IPS-18c (cell line): ENCODE measurements around the gene NCK1.
"Not testable (repeated sequence)": the region's sequence is repeated elsewhere in the genome, so short reads cannot be mapped to it uniquely, and the experiment has no call there.

Experiments used
- H3K4me3 ChIP-seq: 2 replicates; pipeline ENCODE4 v1.7.0; 2013; ENCODE audit warnings: low read depth, mild to moderate bottlenecking, low read length, moderate library complexity; ENCODE audit not compliant: insufficient read depth
- H3K9me3 ChIP-seq: one replicate; pipeline ENCODE4 v1.6.1; 2013; ENCODE audit warnings: mild to moderate bottlenecking, low read length, moderate library complexity; ENCODE audit not compliant: control insufficient read depth, insufficient read depth

NCK1 gene

GRCh38 chr3:136852180-136852579 lies 9.8 kb upstream of the NCK1 start:
- no peak overlapping the region for H3K4me3 ChIP-seq
- no peaks in the 10 kb centered on the region for H3K9me3 ChIP-seq

- no peak overlapping the region for H3K4me3 ChIP-seq
- no peaks in the 10 kb centered on the region for H3K9me3 ChIP-seq
These were observed 5.3 kb upstream of the NCK1 start for GRCh38 chr3:136856665-136857064.

GRCh38 chr3:136858381-136858780 lies 3.6 kb upstream of the NCK1 start:
- Histone ChIP-seq H3K9me3 (no peaks in the 10 kb centered on the region), H3K4me3 (no peak overlapping the region)

- peak overlapping the region; percentile 94; the same call in 1 of the 2 replicates for H3K4me3 ChIP-seq
- no peaks in the 10 kb centered on the region for H3K9me3 ChIP-seq
These were observed 1.5 kb upstream of the NCK1 start for GRCh38 chr3:136860541-136860940.

- H3K9me3 ChIP-seq = no peaks in the 10 kb centered on the region
- peak overlapping the region; percentile 94 for H3K4me3 ChIP-seq
These were observed 762 bp downstream of the NCK1 start for GRCh38 chr3:136862617-136863322.

GRCh38 chr3:136869282-136869681 lies 7.3 kb downstream of the NCK1 start:
- H3K9me3 ChIP-seq = peaks cover 2% of the 10 kb centered on the region
- H3K4me3 ChIP-seq = no peak overlapping the region

- not testable (repeated sequence) for H3K9me3 ChIP-seq, H3K4me3 ChIP-seq
These were observed 10.2 kb downstream of the NCK1 start for GRCh38 chr3:136872258-136872657.

GRCh38 chr3:136879510-136879909 lies 17.5 kb downstream of the NCK1 start:
- H3K4me3 ChIP-seq, H3K9me3 ChIP-seq: not testable (repeated sequence)

GRCh38 chr3:136882571-136882970 lies 20.6 kb downstream of the NCK1 start:
- H3K9me3 ChIP-seq = peaks cover 2% of the 10 kb centered on the region
- no peak overlapping the region for H3K4me3 ChIP-seq

GRCh38 chr3:136883967-136884720 lies 22.1 kb downstream of the NCK1 start:
- Histone ChIP-seq H3K9me3 (peaks cover 2% of the 10 kb centered on the region), H3K4me3 (no peak overlapping the region)

- peaks cover 2% of the 10 kb centered on the region for H3K9me3 ChIP-seq
- no peak overlapping the region for H3K4me3 ChIP-seq
These were observed 23.6 kb downstream of the NCK1 start for GRCh38 chr3:136885357-136886213.

- Histone ChIP-seq H3K4me3 (no peak overlapping the region), H3K9me3 (peaks cover 3% of the 10 kb centered on the region)
These were observed 27.9 kb downstream of the NCK1 start for GRCh38 chr3:136889947-136890346.

GRCh38 chr3:136891934-136892855 lies 30.2 kb downstream of the NCK1 start:
- Histone ChIP-seq H3K9me3 (peaks cover 3% of the 10 kb centered on the region), H3K4me3 (no peak overlapping the region)

- H3K4me3 ChIP-seq = no peak overlapping the region
- peaks cover 3% of the 10 kb centered on the region for H3K9me3 ChIP-seq
These were observed 31.9 kb downstream of the NCK1 start for GRCh38 chr3:136893848-136894443.

- H3K9me3 ChIP-seq, H3K4me3 ChIP-seq: not testable (repeated sequence)
These were observed 35.2 kb downstream of the NCK1 start for GRCh38 chr3:136897171-136897570.

- H3K4me3 ChIP-seq = no peak overlapping the region
- H3K9me3 ChIP-seq = no peaks in the 10 kb centered on the region
These were observed 36.5 kb downstream of the NCK1 start for GRCh38 chr3:136898549-136898948.
